Stimulated activated CD8-positive, alpha-beta memory T cell treated with anti-CD3 and anti-CD28 coated beads, Interleukin-7, amount 100 ng/mL, for 4 hours (primary cell): ENCODE results near the gene ZNF763.
"Not testable (repeated sequence)": the region's sequence is repeated elsewhere in the genome, so short reads cannot be mapped to it uniquely, and the experiment has no call there.

Source experiments
- DNase-seq, 2 donors: peaks; one replicate each; pipeline ENCODE4 v3.0.0-alpha.2; 2020; ENCODE audit warnings: low read depth in 2 of 2

Gene ZNF763

DNA sequence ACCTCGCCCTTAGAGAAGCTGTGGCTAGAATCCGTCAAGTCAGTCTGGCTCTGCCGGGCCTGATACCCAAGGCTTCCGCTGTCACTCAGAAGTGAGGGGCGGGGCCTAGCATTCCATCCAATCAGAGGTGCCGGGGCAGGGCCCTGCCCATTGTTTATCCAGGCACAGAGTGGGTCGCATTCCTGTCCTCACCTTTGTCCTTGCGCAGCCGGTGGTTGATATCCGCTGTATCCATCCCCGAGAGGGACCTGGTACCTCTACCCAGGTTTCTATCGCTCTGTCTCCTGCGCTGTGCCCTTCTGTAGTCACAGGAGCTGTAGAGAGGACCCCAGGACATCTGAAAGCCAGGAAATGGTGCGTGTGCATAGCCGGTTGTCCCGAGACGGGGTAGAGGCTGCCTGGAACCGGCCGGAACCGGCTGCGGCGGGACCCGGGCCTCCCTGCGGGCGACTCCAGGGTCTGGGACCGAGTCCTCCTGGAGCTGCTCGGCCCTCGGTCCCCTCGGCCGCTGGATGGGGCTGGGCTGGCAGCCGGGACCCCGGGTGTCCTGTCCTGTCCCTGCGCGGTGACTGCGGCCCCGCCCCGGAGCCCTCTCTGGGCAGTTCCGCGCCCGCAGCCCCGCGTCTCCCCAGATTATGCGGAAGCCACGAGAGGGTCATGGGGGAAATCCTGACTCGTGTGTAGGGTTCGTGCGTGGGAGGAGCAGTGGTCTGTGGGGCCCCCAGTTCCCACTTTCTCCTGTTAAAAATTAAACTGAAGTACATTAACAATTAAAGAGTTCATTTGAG, at the start of gene ZNF763:
ZNF763 (plus strand) TSS at position 183 of the 788 bp plus-strand sequence; CDS start at position 352, 169 bp downstream.
- peak; percentile 72 to 78 for DNase-seq

DNA sequence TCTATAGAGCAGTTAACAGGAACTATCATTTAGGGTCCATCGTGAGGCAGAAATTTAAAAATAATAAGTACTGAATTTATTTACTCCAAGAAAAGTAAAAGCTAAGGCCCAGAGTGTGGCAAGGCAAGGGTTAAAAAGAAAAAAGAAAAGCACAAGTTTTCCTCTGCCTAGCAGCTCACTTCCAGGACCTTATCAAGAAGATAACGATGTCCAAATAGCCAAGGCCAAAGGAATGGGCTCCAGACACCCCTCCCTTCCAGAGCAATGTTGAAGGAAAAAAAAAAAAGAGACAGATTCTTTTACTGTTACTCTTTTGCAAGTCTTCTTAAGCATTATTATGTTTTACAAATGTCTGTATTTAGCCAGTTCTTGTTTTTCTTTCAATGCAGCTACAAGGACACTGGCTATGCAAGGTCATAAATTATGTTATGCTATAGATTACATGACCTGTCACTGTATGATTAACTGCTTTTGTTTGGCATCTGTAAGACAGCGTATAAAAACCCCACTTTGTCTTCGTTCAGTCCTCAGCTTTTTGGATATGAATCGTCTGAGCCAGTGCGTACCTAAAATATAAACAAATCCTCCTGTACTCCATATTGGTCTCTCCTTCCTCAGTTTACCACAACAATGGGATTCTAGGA, 42.9 kb upstream of the ZNF763 start:
- no peak for DNase-seq

DNA sequence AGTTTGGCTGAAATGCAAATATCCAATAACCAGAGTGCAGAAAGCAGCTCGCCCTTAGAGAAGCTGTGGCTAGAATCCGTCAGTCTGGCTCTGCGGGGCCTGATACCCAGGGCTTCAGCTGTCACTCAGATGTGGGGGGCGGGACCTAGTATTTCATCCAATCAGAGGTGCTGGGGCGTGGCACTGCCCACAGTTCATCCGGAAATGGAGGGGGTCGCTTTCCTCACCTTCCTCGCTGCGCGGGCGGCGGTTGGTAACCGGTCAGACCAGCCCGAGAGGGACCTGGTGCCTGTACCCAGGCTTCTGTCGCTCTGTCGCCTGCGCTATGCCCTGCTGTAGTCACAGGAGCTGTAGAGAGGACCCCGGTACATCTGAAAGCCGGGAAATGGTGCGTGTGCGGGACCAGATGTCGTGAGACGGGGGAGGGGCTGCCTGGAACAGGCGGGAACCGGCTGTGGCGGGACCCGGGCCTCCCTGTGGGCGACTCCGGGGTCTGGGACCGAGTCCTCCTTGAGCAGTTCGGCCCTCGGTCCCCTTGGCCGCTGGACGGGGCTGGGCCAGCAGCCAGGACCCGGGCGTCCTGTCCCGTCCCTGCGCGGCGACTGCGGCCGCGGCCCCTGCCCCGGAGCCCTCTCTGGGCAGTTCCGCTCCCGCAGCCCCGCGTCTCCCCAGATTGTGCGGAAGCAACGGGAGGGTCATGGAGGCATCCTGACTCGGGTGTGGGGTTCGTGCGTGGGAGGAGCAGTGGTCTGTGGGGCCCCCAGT, 39.8 kb upstream of the ZNF763 start, which contains the start of gene ZNF700:
ZNF700 (plus strand) TSS at position 222 of the 765 bp plus-strand sequence; CDS start at position 326, 104 bp downstream.
- peak; percentile 86 to 88 for DNase-seq

GRCh38 chr19:11925651-11926187, 39.1 kb upstream of the ZNF763 start:
- DNase-seq: not testable (repeated sequence)

GRCh38 chr19:11927227-11927626, 37.6 kb upstream of the ZNF763 start:
- no peak for DNase-seq

GRCh38 chr19:11931051-11931450, 33.8 kb upstream of the ZNF763 start:
- DNase-seq: no peak

- no peak for DNase-seq
These were observed 33.3 kb upstream of the ZNF763 start for GRCh38 chr19:11931513-11931912.

GRCh38 chr19:11935829-11936228, 29.0 kb upstream of the ZNF763 start:
- DNase-seq: not testable (repeated sequence)

- DNase-seq: not testable (repeated sequence)
These were observed 26.5 kb upstream of the ZNF763 start for GRCh38 chr19:11938383-11938782.

DNA sequence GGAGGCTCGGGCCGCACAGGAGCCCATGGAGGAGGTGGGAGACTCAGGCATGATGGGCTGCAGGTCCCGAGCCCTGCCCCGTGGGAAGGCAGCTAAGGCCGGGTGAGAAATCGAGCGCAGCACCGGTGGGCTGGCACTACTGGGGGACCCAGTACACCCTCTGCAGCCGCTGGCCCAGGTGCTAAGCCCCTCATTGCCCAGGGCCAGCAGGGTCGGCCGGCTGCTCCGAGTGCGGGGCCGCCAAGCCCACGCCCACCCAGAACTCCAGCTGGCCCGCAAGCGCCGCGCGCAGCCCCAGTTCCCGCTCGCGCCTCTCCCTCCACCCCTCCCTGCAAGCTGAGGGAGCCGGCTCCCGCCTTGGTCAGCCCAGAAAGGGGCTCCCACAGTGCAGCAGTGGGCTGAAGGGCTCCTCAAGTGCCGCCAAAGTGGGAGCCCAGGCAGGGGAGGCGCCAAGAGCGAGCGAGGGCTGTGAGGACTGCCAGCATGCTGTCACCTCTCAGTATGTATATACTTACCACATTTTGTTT, 23.4 kb upstream of the ZNF763 start:
- not testable (repeated sequence) for DNase-seq

GRCh38 chr19:11942008-11942842, 22.6 kb upstream of the ZNF763 start:
- DNase-seq: no peak

- no peak for DNase-seq
These were observed 22.1 kb upstream of the ZNF763 start for GRCh38 chr19:11942843-11943108.

- no peak for DNase-seq
These were observed 20.2 kb upstream of the ZNF763 start for GRCh38 chr19:11944656-11945055.

- no peak for DNase-seq
These were observed 16.2 kb upstream of the ZNF763 start for GRCh38 chr19:11948646-11949045.

GRCh38 chr19:11949201-11949600, 15.6 kb upstream of the ZNF763 start:
- DNase-seq: no peak

DNA sequence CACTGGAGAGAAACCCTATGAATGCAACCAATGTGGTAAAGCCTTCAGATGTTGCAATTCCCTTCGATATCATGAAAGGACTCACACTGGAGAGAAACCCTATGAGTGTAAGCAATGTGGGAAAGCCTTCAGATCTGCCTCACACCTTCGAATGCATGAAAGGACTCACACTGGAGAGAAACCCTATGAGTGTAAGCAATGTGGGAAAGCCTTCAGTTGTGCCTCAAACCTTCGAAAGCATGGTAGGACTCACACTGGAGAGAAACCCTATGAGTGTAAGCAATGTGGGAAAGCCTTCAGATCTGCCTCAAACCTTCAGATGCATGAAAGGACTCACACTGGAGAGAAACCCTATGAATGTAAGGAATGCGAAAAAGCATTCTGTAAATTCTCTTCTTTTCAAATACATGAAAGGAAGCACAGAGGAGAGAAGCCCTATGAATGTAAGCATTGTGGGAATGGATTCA, 15.2 kb upstream of the ZNF763 start:
- DNase-seq: not testable (repeated sequence)

GRCh38 chr19:11950312-11950711, 14.5 kb upstream of the ZNF763 start:
- DNase-seq: no peak

- DNase-seq: peak; percentile 50 to 59
These were observed 1.1 kb upstream of the ZNF763 start for GRCh38 chr19:11963566-11964355.

DNA sequence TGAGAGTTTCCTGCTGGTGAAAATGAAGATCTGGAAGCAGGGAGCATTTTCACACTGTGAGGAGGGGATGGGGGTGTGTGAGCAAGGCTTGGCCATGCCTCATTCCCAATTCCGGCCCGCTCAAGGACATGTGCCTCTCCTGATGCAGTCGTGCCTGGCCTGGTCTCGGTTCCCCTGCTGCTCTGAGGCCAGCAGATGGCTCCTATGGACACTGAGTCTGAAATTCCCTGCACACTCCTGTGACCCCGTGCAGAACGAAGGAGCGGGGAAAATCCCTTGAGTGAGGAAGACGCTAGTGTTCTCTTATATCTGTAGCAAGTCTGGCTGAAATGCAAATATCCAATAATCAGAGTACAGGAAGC, 363 bp upstream of the ZNF763 start:
- DNase-seq: no peak

GRCh38 chr19:11970174-11970573, 5.3 kb downstream of the ZNF763 start:
- DNase-seq: no peak
